OCI-LY3 (cell line): Measurements from ENCODE around the gene HRG.
"Not testable (repeated sequence)": the region's sequence is repeated elsewhere in the genome, so short reads cannot be mapped to it uniquely, and the experiment has no call there.

Source experiments
- H2AFZ ChIP-seq: fragments of 200-600, 300-600 bp; shearing (Covaris generic); 2 replicates; pipeline ENCODE4 v1.6.0; 2014; ENCODE audit warnings: antibody characterized with exemption, low read depth, low read length
- H3K27ac ChIP-seq: fragments of 200-600, 300-600 bp; sonication (generic); 2 replicates; pipeline ENCODE4 v1.5.1; 2014; ENCODE audit warnings: mild to moderate bottlenecking, low read length, moderate library complexity, mixed read lengths
- H3K27me3 ChIP-seq: fragments of 200-600, 300-600 bp; sonication (generic); 2 replicates; pipeline ENCODE4 v1.6.1; 2014; ENCODE audit warnings: low read depth, low read length, mixed read lengths
- H3K36me3 ChIP-seq: fragments of 200-600, 300-600 bp; sonication (generic); replicated peaks from 2 replicates; pipeline ENCODE3; 2014; ENCODE audit warnings: low read depth, low read length, mixed read lengths
- H3K4me1 ChIP-seq: fragments of 300-600, 200-600 bp; sonication (generic); 2 replicates; pipeline ENCODE4 v1.6.1; 2014; ENCODE audit warnings: low read length, mixed read lengths
- H3K4me2 ChIP-seq: fragments of 200-600, 300-600 bp; sonication (generic); 2 replicates; pipeline ENCODE4 v1.6.1; 2014; ENCODE audit warnings: low read length, mixed read lengths
- H3K4me3 ChIP-seq: fragments of 300-600, 200-600 bp; sonication (generic); 2 replicates; pipeline ENCODE4 v1.5.1; 2014; ENCODE audit warnings: antibody characterized with exemption, mild to moderate bottlenecking, low read length, moderate library complexity
- H3K79me2 ChIP-seq: fragments of 300-600, 200-600 bp; shearing (Covaris generic); 2 replicates; pipeline ENCODE4 v1.6.1; 2014; ENCODE audit warnings: mild to moderate bottlenecking, low read length, mixed read lengths
- H3K9ac ChIP-seq: fragments of 300-600, 200-600 bp; shearing (Covaris generic); 2 replicates; pipeline ENCODE4 v1.6.0; 2014; ENCODE audit warnings: mild to moderate bottlenecking, low read length, moderate library complexity
- H3K9me3 ChIP-seq: fragments of 200-600, 300-600 bp; shearing (Covaris generic); 2 replicates; pipeline ENCODE4 v1.6.1; 2014; ENCODE audit warnings: low read length, mixed read lengths; ENCODE audit not compliant: insufficient read depth
- H4K20me1 ChIP-seq: fragments of 200-600, 300-600 bp; sonication (generic); 2 replicates; pipeline ENCODE4 v1.6.1; 2016; ENCODE audit warnings: low read length, mixed read lengths; ENCODE audit not compliant: insufficient read depth
- CTCF ChIP-seq: fragments of 200-600, 300-600 bp; sonication (generic); IDR thresholded peaks from 2 replicates; pipeline ENCODE4 v1.5.1; 2014; ENCODE audit warnings: antibody characterized with exemption, low read length, low read depth
- EZH2phosphoT487 ChIP-seq: fragments of 200-600 bp; shearing (Covaris generic); IDR thresholded peaks from 2 replicates; pipeline ENCODE4 v1.6.1; 2018; ENCODE audit warnings: antibody characterized with exemption, mixed run types, low read depth

HRG gene

GRCh38 chr3:186705882-186706780 lies 40.3 kb downstream of the HRG start:
- TF ChIP-seq CTCF (no peak), EZH2phosphoT487 (no peak)
- Histone ChIP-seq H3K27me3 (peaks cover 13% of the 10 kb centered on the region; the same call in 1 of the 2 replicates), H3K4me1 (no peaks in the 10 kb centered on the region), H3K36me3 (no peaks in the 10 kb centered on the region), H4K20me1 (no peaks in the 10 kb centered on the region), H3K4me2 (no peak overlapping the region), H3K4me3 (no peak overlapping the region), H3K79me2 (no peaks in the 10 kb centered on the region), H3K9ac (no peak overlapping the region), H3K9me3 (no peaks in the 10 kb centered on the region), H2AFZ (no peak overlapping the region), H3K27ac (no peak overlapping the region)

- H3K27me3 ChIP-seq = peaks cover 13% of the 10 kb centered on the region; the same call in 1 of the 2 replicates
- H3K4me1 ChIP-seq = no peaks in the 10 kb centered on the region
- H2AFZ ChIP-seq = no peak overlapping the region
- no peak overlapping the region for H3K4me2 ChIP-seq
- H3K27ac ChIP-seq = no peak overlapping the region
- no peaks in the 10 kb centered on the region for H4K20me1 ChIP-seq
- no peaks in the 10 kb centered on the region for H3K36me3 ChIP-seq
- no peaks in the 10 kb centered on the region for H3K79me2 ChIP-seq
- no peaks in the 10 kb centered on the region for H3K9me3 ChIP-seq
- H3K9ac ChIP-seq = no peak overlapping the region
- no peak for TF ChIP-seq EZH2phosphoT487
- no peak for TF ChIP-seq CTCF
- H3K4me3 ChIP-seq = no peak overlapping the region
These were observed 43.3 kb downstream of the HRG start for GRCh38 chr3:186708983-186709679.

GRCh38 chr3:186710694-186711093 lies 44.9 kb downstream of the HRG start:
- H3K4me1 ChIP-seq, H3K4me2 ChIP-seq, H2AFZ ChIP-seq, H3K9me3 ChIP-seq, H4K20me1 ChIP-seq, H3K27ac ChIP-seq, H3K36me3 ChIP-seq, H3K9ac ChIP-seq, H3K79me2 ChIP-seq, H3K4me3 ChIP-seq, H3K27me3 ChIP-seq: not testable (repeated sequence)

- no peak overlapping the region for H3K4me3 ChIP-seq
- H3K9me3 ChIP-seq = no peaks in the 10 kb centered on the region
- TF ChIP-seq EZH2phosphoT487 = no peak
- TF ChIP-seq CTCF = no peak
- no peak overlapping the region for H3K9ac ChIP-seq
- H2AFZ ChIP-seq = no peak overlapping the region
- no peak overlapping the region for H3K4me2 ChIP-seq
- H3K36me3 ChIP-seq = no peaks in the 10 kb centered on the region
- H3K27ac ChIP-seq = no peak overlapping the region
- no peaks in the 10 kb centered on the region for H3K27me3 ChIP-seq
- H4K20me1 ChIP-seq = no peaks in the 10 kb centered on the region
- H3K4me1 ChIP-seq = no peaks in the 10 kb centered on the region
- no peaks in the 10 kb centered on the region for H3K79me2 ChIP-seq
These were observed 47.7 kb downstream of the HRG start for GRCh38 chr3:186713499-186713898.
